Activated T-cell treated with anti-CD3 and anti-CD28 coated beads for 1 hour (primary cell): Measurements from ENCODE around the gene DHH.
A peak's percentile ranks its signal among the peaks of the same experiment; 100 is the strongest.

ENCODE experiments used
- DNase-seq: peaks from one replicate; pipeline ENCODE4 v3.0.0-alpha.2; 2020; ENCODE audit warnings: low read depth

DHH gene

GRCh38 chr12:49050507-49051372, 43.9 kb downstream of the DHH start:
- no peak for DNase-seq

GRCh38 chr12:49049566-49050224, 44.9 kb downstream of the DHH start:
- no peak for DNase-seq

- DNase-seq = no peak
These were observed 45.6 kb downstream of the DHH start for GRCh38 chr12:49048953-49049352.

- no peak for DNase-seq
These were observed 48.3 kb downstream of the DHH start for GRCh38 chr12:49046129-49046895.

- no peak for DNase-seq
These were observed 49.9 kb downstream of the DHH start for GRCh38 chr12:49044660-49045059.

GRCh38 chr12:49043856-49044258, 50.7 kb downstream of the DHH start:
- DNase-seq = peak; percentile 84

- no peak for DNase-seq
These were observed 51.4 kb downstream of the DHH start for GRCh38 chr12:49043241-49043640.

- no peak for DNase-seq
These were observed 52.6 kb downstream of the DHH start for GRCh38 chr12:49041881-49042484.

- no peak for DNase-seq
These were observed 53.3 kb downstream of the DHH start for GRCh38 chr12:49041036-49041880.

GRCh38 chr12:49040364-49040855, 54.2 kb downstream of the DHH start:
- DNase-seq = no peak

- no peak for DNase-seq
These were observed 54.9 kb downstream of the DHH start for GRCh38 chr12:49039421-49040363.

- DNase-seq = no peak
These were observed 56.2 kb downstream of the DHH start for GRCh38 chr12:49038291-49038955.

GRCh38 chr12:49037947-49038237, 56.7 kb downstream of the DHH start:
- no peak for DNase-seq

GRCh38 chr12:49037111-49037946, 57.3 kb downstream of the DHH start:
- no peak for DNase-seq
